DND-41 (cell line): ENCODE data around the gene GRIK3.

Experiments
- ATAC-seq: fragments of 200-7000 bp; cut with Tn5 transposase; 3 replicates; pipeline ENCODE4 v1.9.1; 2021; ENCODE audit warnings: low read depth; ENCODE audit not compliant: insufficient read depth
- DNase-seq: peaks from one replicate; pipeline ENCODE4 v3.0.0-alpha.2; 2020
- H2AFZ ChIP-seq: 2 replicates; pipeline ENCODE4 v1.6.0; 2012; ENCODE audit warnings: low read depth, low read length
- H3K27ac ChIP-seq: 2 replicates; pipeline ENCODE4 v1.5.1; 2012; ENCODE audit warnings: low read length, inconsistent platforms
- H3K27me3 ChIP-seq: fragments of 200-600 bp; sonication (generic); 2 replicates; pipeline ENCODE4 v1.6.0; 2012; ENCODE audit warnings: low read length, mild to moderate bottlenecking, inconsistent platforms; ENCODE audit not compliant: insufficient read depth, poor library complexity
- H3K36me3 ChIP-seq: 2 replicates; pipeline ENCODE4 v1.5.1; 2012; ENCODE audit warnings: low read length, inconsistent platforms; ENCODE audit not compliant: insufficient read depth
- H3K4me1 ChIP-seq: 2 replicates; pipeline ENCODE4 v1.5.1; 2012; ENCODE audit warnings: mild to moderate bottlenecking, low read length; ENCODE audit not compliant: insufficient read depth
- H3K4me2 ChIP-seq: 2 replicates; pipeline ENCODE4 v1.6.0; 2012; ENCODE audit warnings: mild to moderate bottlenecking, moderate library complexity, low read length, inconsistent platforms; ENCODE audit not compliant: insufficient read depth
- H3K4me3 ChIP-seq, 2 experiments: fragments of 200-600 bp in 1 of 2; shearing (Covaris generic) in 1 of 2; 2 replicates each; pipeline ENCODE4 v1.5.1; 2012 to 2016; ENCODE audit warnings: inconsistent platforms in 2 of 2, low read length in 2 of 2, mild to moderate bottlenecking in 2 of 2, low read depth in 1 of 2, moderate library complexity in 1 of 2
- H3K79me2 ChIP-seq: 2 replicates; pipeline ENCODE4 v1.6.0; 2012; ENCODE audit warnings: low read length, inconsistent platforms; ENCODE audit not compliant: insufficient read depth
- H3K9ac ChIP-seq: 2 replicates; pipeline ENCODE4 v1.6.0; 2012; ENCODE audit warnings: low read depth, mild to moderate bottlenecking, inconsistent platforms, low read length, moderate library complexity
- H3K9me3 ChIP-seq: 2 replicates; pipeline ENCODE4 v1.5.1; 2012; ENCODE audit warnings: low read length, moderate library complexity, mild to moderate bottlenecking, inconsistent platforms; ENCODE audit not compliant: insufficient read depth, severe bottlenecking
- H4K20me1 ChIP-seq: 2 replicates; pipeline ENCODE4 v1.6.0; 2012; ENCODE audit warnings: low read length; ENCODE audit not compliant: insufficient read depth
- EZH2 ChIP-seq: IDR thresholded peaks from 3 replicates; pipeline ENCODE4 v1.6.1; 2012; ENCODE audit warnings: borderline replicate concordance, low read depth, mild to moderate bottlenecking, moderate library complexity, low read length, inconsistent platforms; ENCODE audit not compliant: severe bottlenecking
- TF ChIP-seq, protein P1 (sequence below): IDR thresholded peaks from 2 replicates; pipeline ENCODE4 v1.5.1; 2012; ENCODE audit warnings: borderline replicate concordance, low read length, moderate library complexity, mild to moderate bottlenecking; ENCODE audit not compliant: poor library complexity, severe bottlenecking; ENCODE audit errors: extremely low read depth

Gene GRIK3

DNA sequence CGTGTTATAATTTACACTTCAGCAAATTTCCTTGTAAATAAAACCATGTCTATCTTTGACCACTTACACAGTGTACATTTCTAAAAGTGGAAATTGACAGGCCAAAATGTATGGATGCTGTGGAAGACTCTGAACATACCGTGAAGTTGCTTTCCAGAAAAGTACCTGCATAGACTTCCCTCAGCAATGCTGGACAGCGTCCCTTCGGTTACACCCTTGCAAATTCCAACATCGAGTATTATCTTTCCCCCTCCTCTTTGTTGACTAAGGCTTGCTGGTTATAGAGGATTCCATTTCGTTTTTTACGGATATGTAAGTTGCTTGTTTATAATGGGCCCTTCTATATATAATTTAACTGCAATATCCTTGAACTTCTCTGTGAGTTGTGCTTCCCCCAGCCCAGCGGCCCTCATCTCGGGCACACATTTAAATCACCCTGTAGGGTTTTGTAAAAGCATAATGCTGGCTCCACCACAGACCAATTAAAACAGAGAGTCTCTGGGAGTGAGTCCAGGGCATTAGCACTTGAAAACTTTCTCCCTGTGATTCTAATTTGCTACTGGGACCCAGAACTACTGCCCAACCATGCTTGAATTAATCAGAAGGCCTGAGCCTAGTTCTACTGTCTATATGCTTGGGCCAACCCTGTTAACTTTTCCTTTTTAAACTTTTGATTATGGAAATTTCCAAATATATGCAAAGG lies 230.3 kb downstream of the GRIK3 start:
- ATAC-seq: no peak
- Histone ChIP-seq H3K4me2 (no peak overlapping the region), H4K20me1 (no peaks in the 10 kb centered on the region; the same call in 1 of the 2 replicates), H2AFZ (no peak overlapping the region), H3K79me2 (no peaks in the 10 kb centered on the region), H3K9ac (no peak overlapping the region), H3K9me3 (no peaks in the 10 kb centered on the region), H3K27me3 (peaks cover 8% of the 10 kb centered on the region), H3K4me1 (no peaks in the 10 kb centered on the region), H3K4me3 (no peak overlapping the region), H3K27ac (no peak overlapping the region), H3K36me3 (no peaks in the 10 kb centered on the region)
- no peak for DNase-seq
- TF ChIP-seq EZH2: no peak
- TF ChIP-seq, protein P1, sequence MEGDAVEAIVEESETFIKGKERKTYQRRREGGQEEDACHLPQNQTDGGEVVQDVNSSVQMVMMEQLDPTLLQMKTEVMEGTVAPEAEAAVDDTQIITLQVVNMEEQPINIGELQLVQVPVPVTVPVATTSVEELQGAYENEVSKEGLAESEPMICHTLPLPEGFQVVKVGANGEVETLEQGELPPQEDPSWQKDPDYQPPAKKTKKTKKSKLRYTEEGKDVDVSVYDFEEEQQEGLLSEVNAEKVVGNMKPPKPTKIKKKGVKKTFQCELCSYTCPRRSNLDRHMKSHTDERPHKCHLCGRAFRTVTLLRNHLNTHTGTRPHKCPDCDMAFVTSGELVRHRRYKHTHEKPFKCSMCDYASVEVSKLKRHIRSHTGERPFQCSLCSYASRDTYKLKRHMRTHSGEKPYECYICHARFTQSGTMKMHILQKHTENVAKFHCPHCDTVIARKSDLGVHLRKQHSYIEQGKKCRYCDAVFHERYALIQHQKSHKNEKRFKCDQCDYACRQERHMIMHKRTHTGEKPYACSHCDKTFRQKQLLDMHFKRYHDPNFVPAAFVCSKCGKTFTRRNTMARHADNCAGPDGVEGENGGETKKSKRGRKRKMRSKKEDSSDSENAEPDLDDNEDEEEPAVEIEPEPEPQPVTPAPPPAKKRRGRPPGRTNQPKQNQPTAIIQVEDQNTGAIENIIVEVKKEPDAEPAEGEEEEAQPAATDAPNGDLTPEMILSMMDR: no peak

DNA sequence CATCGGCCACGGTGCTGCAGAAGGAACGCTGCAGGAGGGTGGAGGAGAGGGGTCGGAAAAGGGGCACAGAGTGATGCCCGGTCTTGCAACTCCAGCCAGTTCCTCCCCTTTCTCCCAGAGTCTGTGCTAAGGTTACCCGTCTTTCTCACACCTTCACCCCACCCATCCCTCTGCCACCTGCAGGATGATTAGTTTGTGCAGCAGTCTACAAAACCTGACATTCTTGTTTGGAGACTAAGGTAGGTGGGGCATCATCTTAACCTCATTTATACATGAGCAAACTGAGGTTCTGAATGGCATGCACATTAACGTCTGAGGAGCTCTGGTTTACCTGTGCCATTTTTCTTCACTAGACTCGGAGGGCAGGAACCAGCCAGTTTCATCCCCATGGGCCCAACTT lies 232.3 kb downstream of the GRIK3 start:
- H3K9ac ChIP-seq: no peak overlapping the region
- TF ChIP-seq, protein P1: no peak
- TF ChIP-seq EZH2: no peak
- DNase-seq (no peak), ATAC-seq (no peak)
- H3K36me3 ChIP-seq: no peaks in the 10 kb centered on the region
- no peaks in the 10 kb centered on the region for H3K9me3 ChIP-seq
- no peak overlapping the region for H3K4me3 ChIP-seq
- no peaks in the 10 kb centered on the region for H3K4me1 ChIP-seq
- H4K20me1 ChIP-seq: no peaks in the 10 kb centered on the region; the same call in 1 of the 2 replicates
- no peak overlapping the region for H3K27ac ChIP-seq
- no peaks in the 10 kb centered on the region for H3K27me3 ChIP-seq
- no peak overlapping the region for H3K4me2 ChIP-seq
- no peak overlapping the region for H2AFZ ChIP-seq
- no peaks in the 10 kb centered on the region for H3K79me2 ChIP-seq

GRCh38 chr1:36797761-36798160 lies 236.6 kb downstream of the GRIK3 start:
- Histone ChIP-seq H3K9me3 (no peaks in the 10 kb centered on the region), H3K4me1 (no peaks in the 10 kb centered on the region), H3K27ac (no peak overlapping the region), H3K36me3 (no peaks in the 10 kb centered on the region), H3K9ac (no peak overlapping the region), H2AFZ (no peak overlapping the region), H3K4me2 (no peak overlapping the region), H3K79me2 (no peaks in the 10 kb centered on the region), H4K20me1 (no peaks in the 10 kb centered on the region; the same call in 1 of the 2 replicates), H3K27me3 (no peaks in the 10 kb centered on the region), H3K4me3 (no peak overlapping the region)
- ATAC-seq: no peak
- TF ChIP-seq, protein P1: no peak
- no peak for TF ChIP-seq EZH2
- DNase-seq: no peak

- H3K9me3 ChIP-seq: no peaks in the 10 kb centered on the region
- DNase-seq: no peak
- H3K36me3 ChIP-seq: no peaks in the 10 kb centered on the region
- H3K4me3 ChIP-seq: no peak overlapping the region
- H3K79me2 ChIP-seq: no peaks in the 10 kb centered on the region
- ATAC-seq: no peak
- no peak overlapping the region for H3K27ac ChIP-seq
- H3K4me2 ChIP-seq: no peak overlapping the region
- TF ChIP-seq EZH2: no peak
- TF ChIP-seq, protein P1: no peak
- H3K9ac ChIP-seq: no peak overlapping the region
- no peak overlapping the region for H2AFZ ChIP-seq
- H4K20me1 ChIP-seq: no peaks in the 10 kb centered on the region; the same call in 1 of the 2 replicates
- H3K4me1 ChIP-seq: no peaks in the 10 kb centered on the region
- no peaks in the 10 kb centered on the region for H3K27me3 ChIP-seq
Observed at GRCh38 chr1:36796733-36797132, 237.6 kb downstream of the GRIK3 start.
